GM21825 (cell line): Measurements from ENCODE around the gene PUS1.

Experiments
- ATAC-seq: cut with Tn5 transposase; IDR thresholded peaks from one replicate; pipeline ENCODE4 v1.9.1; 2021; ENCODE audit warnings: mild to moderate bottlenecking, moderate library complexity; ENCODE audit not compliant: unreplicated experiment

Gene PUS1

DNA sequence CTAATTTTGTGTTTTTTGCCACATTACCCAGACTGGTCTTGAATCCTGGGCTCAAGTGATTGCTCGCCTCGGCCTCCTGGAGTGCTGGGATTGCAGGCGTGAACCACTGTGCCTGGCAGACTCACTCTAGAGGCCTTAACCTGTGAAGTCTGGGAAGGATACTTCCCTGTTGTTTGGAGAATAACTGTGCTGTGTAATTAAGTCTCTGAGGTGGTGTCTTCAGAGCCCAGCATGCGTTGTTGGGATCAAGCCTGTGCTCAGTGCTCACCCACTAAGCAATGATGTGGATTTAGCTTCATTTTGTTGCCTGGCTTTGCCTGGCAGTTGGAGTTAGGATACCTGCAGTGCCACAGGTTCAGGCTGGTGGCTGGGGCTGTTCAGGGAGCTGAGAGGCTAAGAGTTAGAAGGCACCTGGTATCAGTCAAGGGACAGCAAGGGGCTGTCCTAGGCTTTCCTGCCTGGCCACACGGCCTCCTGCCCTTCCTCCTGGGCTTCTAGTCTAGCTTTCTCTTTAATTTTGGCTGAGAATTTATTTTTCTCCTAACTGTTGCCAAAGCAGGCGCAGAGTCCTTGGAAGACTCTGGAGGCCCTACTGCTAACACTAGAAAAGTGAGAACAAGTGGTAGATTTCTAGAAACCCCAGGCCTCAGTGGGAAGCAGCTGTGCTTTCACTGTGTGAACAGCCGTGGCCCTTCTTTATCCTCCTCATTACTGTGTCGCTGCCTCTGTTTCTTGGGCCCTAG lies 59.1 kb downstream of the PUS1 start:
- no peak for ATAC-seq

- no peak for ATAC-seq
Observed at GRCh38 chr12:131989021-131989420, 59.9 kb downstream of the PUS1 start.

GRCh38 chr12:131990066-131990979 lies 61.2 kb downstream of the PUS1 start:
- ATAC-seq = no peak

DNA sequence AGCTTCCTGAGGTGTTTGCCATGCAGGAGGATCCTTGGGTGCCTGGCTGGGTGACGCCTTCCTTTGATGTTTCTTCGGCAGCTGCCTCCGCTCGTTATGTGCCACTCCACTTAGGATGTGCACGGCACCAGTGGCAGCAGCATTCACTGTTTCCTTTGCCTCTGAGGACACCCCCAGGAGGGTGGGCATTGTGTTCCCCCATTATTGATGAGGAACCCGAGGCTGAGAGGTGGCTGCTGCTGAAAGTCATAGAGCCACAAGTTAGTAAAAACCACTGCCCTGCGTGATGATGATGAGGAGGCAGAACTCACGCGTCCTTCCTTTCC lies 61.9 kb downstream of the PUS1 start:
- ATAC-seq = no peak

DNA sequence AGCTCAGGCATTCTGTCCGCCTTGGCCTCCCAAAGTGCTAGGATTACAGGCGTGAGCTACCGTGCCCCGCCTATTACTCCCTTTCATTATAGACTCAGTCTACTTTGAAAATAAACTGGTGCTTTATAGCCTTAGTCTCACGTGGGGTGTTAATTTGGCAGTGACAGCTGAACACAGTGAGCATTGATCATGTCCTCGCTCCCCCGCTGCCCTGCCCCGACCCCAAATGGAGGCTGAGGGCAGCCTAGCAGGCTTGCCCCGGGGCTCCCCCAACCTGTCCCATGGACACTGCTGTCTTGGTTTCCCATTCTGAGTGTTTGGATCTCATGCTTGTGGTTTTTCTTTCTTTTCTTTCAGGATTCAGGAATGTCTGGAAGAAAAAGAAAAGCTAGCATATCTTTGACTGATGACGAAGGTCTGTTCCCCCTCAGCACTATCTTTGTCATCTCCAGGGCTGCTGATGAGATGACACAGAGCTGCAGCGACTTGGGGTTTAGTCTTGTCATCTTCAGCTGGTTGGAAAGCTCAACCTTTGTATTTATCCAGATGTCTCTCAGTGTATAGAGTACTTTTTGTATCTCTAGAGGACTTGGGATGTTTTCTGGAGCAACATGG lies 62.8 kb downstream of the PUS1 start:
- ATAC-seq = no peak

GRCh38 chr12:131994589-131994988 lies 65.5 kb downstream of the PUS1 start:
- peak; percentile 90 for ATAC-seq
